Naive thymus-derived CD4-positive, alpha-beta T cell (primary cell): ENCODE data around the gene SPRTN. TPM values are rescaled to one million over a fixed set of nuclear protein-coding genes. Genes with fewer than 3 reads are reported as not detected.

ENCODE experiments used
- ATAC-seq: fragments of 150-1000 bp; cut with Tn5 transposase; 2 replicates; pipeline ENCODE4 v1.10.0; 2021; ENCODE audit warnings: mild to moderate bottlenecking, moderate library complexity
- CTCF ChIA-PET: fragments of 350-600 bp; sonication (Branson Sonifier 250); formaldehyde crosslinking; loops from one replicate; lab custom pipeline; 2021; ENCODE audit warnings: antibody characterized with exemption; lab: Charles Lee
- POLR2A ChIA-PET: fragments of 350-600 bp; sonication (Branson Sonifier 250); formaldehyde crosslinking; loops from one replicate; lab custom pipeline; 2021; ENCODE audit warnings: antibody characterized with exemption, inconsistent platforms; lab: Charles Lee
- DNase-seq, 9 donors: peaks; one replicate each; pipeline versions ENCODE4 v3.0.0 to v3.0.0-alpha.2; 2020 to 2022; ENCODE audit warnings: mixed read lengths in 1 of 9
- H3K27ac ChIP-seq: one replicate; pipeline ENCODE4 v1.7.0; 2013; ENCODE audit warnings: mild to moderate bottlenecking, low read depth, low read length, moderate library complexity
- H3K27me3 ChIP-seq, 2 donors: one replicate each; pipeline ENCODE4 v1.7.0; 2013; ENCODE audit warnings: low read length in 2 of 2, mild to moderate bottlenecking in 2 of 2, moderate library complexity in 2 of 2; ENCODE audit not compliant: control insufficient read depth in 2 of 2, insufficient read depth in 2 of 2
- H3K36me3 ChIP-seq, 3 experiments: 1 replicate in 2 of 3; 2 replicates in 1 of 3; pipeline ENCODE4 v1.7.0; 2013; ENCODE audit warnings: low read length in 3 of 3, mild to moderate bottlenecking in 3 of 3, moderate library complexity in 1 of 3; ENCODE audit not compliant: insufficient read depth in 3 of 3, control insufficient read depth in 2 of 3
- H3K4me1 ChIP-seq, 2 donors: one replicate each; pipeline ENCODE4 v1.7.0; 2013; ENCODE audit warnings: low read length in 2 of 2, mild to moderate bottlenecking in 2 of 2, moderate library complexity in 1 of 2; ENCODE audit not compliant: control insufficient read depth in 2 of 2, insufficient read depth in 2 of 2
- H3K4me3 ChIP-seq: 2 replicates; pipeline ENCODE4 v1.7.0; 2013; ENCODE audit warnings: mild to moderate bottlenecking, low read length
- H3K9me3 ChIP-seq, 3 experiments: 1 replicate in 2 of 3; 2 replicates in 1 of 3; pipeline ENCODE4 v1.7.0; 2013; ENCODE audit warnings: low read length in 3 of 3; ENCODE audit not compliant: control insufficient read depth in 2 of 3
- H3K27ac Mint-ChIP-seq, 9 donors: one replicate each; pipeline ENCODE4 v1.8.0; 2020 to 2022; ENCODE audit warnings: mixed read lengths in 9 of 9, mild to moderate bottlenecking in 8 of 9, moderate library complexity in 5 of 9, inconsistent platforms in 2 of 9
- H3K27me3 Mint-ChIP-seq, 5 donors: one replicate each; pipeline ENCODE4 v1.8.0; 2021 to 2022; ENCODE audit warnings: mixed read lengths in 5 of 5, mild to moderate bottlenecking in 1 of 5
- H3K36me3 Mint-ChIP-seq, 5 donors: one replicate each; pipeline ENCODE4 v1.8.0; 2020 to 2022; ENCODE audit warnings: mixed read lengths in 5 of 5, mild to moderate bottlenecking in 3 of 5, inconsistent platforms in 1 of 5
- H3K4me1 Mint-ChIP-seq, 7 donors: one replicate each; pipeline ENCODE4 v1.8.0; 2020 to 2022; ENCODE audit warnings: mixed read lengths in 7 of 7, mild to moderate bottlenecking in 3 of 7, inconsistent platforms in 1 of 7
- H3K4me3 Mint-ChIP-seq, 10 donors: one replicate each; pipeline ENCODE4 v1.8.0; 2020 to 2022; ENCODE audit warnings: mild to moderate bottlenecking in 10 of 10, mixed read lengths in 10 of 10, moderate library complexity in 6 of 10, inconsistent platforms in 2 of 10
- H3K9me3 Mint-ChIP-seq, 11 donors: one replicate each; pipeline ENCODE4 v1.8.0; 2020 to 2022; ENCODE audit warnings: mixed read lengths in 11 of 11, mild to moderate bottlenecking in 4 of 11, inconsistent platforms in 1 of 11, moderate library complexity in 1 of 11
- intact Hi-C, 2 donors: fragments of 100-400 bp; cut with micrococcal nuclease; formaldehyde crosslinking; loops; one replicate each; pipeline ENCODE4 v1.15.1; 2023
- polyA plus RNA-seq, 2 donors: library from polyadenylated mRNA; unstranded; fragments of 300-500 nt; fragmentation: Illumina TruSeq; gene quantifications; one replicate each; pipeline ENCODE4 v1.2.3, GENCODE V29; 2021
- total RNA-seq, 6 experiments: library from RNA in 5 of 6; stranded (reverse) in 5 of 6; gene quantifications; 1 replicate in 5 of 6; 2 replicates in 1 of 6; pipeline ENCODE4 v1.2.3 and lab custom pipeline; 2021 to 2026

Gene SPRTN
- total and polyA plus RNA-seq, 7 experiments from 2014 or later = 12.5 to 25.7 (median 17.0) TPM

GRCh38 chr1:231354330-231355020 lies 16.4 kb downstream of the SPRTN start:
- Mint-ChIP-seq H3K4me1 (peaks cover 0 to 12% (median 7%) of the 10 kb centered on the region in 7 donors), H3K27me3 (no peaks in the 10 kb centered on the region), H3K36me3 (peaks cover 8 to 27% (median 11%) of the 10 kb centered on the region in 5 donors), H3K27ac (peak overlapping the region in 1 of 9 donors; percentile 18), H3K4me3 (no peak overlapping the region), H3K9me3 (no peaks in the 10 kb centered on the region)
- no peak for ATAC-seq
- DNase-seq = no peak
- CTCF ChIA-PET = interaction anchor here (0.6 kb wide), 1 partner anchor 224 kb away, joined by 3 read pairs; no protein-coding TSS in a partner anchor
- peaks cover 0 to 3% of the 10 kb centered on the region in 2 donors for H3K4me1 ChIP-seq
- intact Hi-C loops = loop anchor here (5.0 kb wide), 4 partner anchors 68 to 1273 kb away; partner anchors contain the start of genes EGLN1 (in 1 of the 2) and TSNAX (in 1 of the 2)
- POLR2A ChIA-PET = interaction anchor here (0.7 to 0.8 kb wide), 2 partner anchors 16 to 86 kb away, joined by 3 read pairs; partner anchors contain the start of gene SPRTN
- no peak overlapping the region for H3K27ac ChIP-seq
- H3K4me3 ChIP-seq = no peak overlapping the region
- H3K36me3 ChIP-seq = peaks cover 0 to 22% (median 17%) of the 10 kb centered on the region in 3 experiments
- H3K27me3 ChIP-seq = no peaks in the 10 kb centered on the region
- H3K9me3 ChIP-seq = no peaks in the 10 kb centered on the region

- no peaks in the 10 kb centered on the region for H3K27me3 Mint-ChIP-seq
- Histone ChIP-seq H3K4me3 (no peak overlapping the region), H3K4me1 (peaks cover 0 to 3% of the 10 kb centered on the region in 2 donors), H3K36me3 (peaks cover 0 to 22% (median 17%) of the 10 kb centered on the region in 3 experiments), H3K9me3 (no peaks in the 10 kb centered on the region), H3K27ac (no peak overlapping the region), H3K27me3 (no peaks in the 10 kb centered on the region)
- H3K27ac Mint-ChIP-seq = peak overlapping the region in 5 of 9 donors; percentile 5 to 69 (median 30)
- intact Hi-C loops = loop anchor here (5.0 kb wide), 4 partner anchors 67 to 1272 kb away; partner anchors contain the start of genes EGLN1 (in 1 of the 2) and TSNAX (in 1 of the 2)
- H3K4me3 Mint-ChIP-seq = no peak overlapping the region
- no peaks in the 10 kb centered on the region for H3K9me3 Mint-ChIP-seq
- ChIA-PET POLR2A (no interaction called here), CTCF (interaction anchor here (1.2 kb wide), 1 partner anchor 246 kb away, joined by 5 read pairs; no protein-coding TSS in a partner anchor)
- ATAC-seq (no peak), DNase-seq (no peak)
- H3K4me1 Mint-ChIP-seq = peaks cover 0 to 15% (median 7%) of the 10 kb centered on the region in 7 donors
- peaks cover 8 to 25% (median 10%) of the 10 kb centered on the region in 5 donors for H3K36me3 Mint-ChIP-seq
These were observed 17.1 kb downstream of the SPRTN start for GRCh38 chr1:231355171-231355570.

- Histone ChIP-seq H3K4me1 (peaks cover 0 to 3% of the 10 kb centered on the region in 2 donors), H3K27me3 (no peaks in the 10 kb centered on the region), H3K36me3 (peaks cover 0 to 12% (median 2%) of the 10 kb centered on the region in 3 experiments), H3K9me3 (no peaks in the 10 kb centered on the region), H3K27ac (no peak overlapping the region), H3K4me3 (no peak overlapping the region)
- ChIA-PET CTCF (interaction anchor here (0.5 to 1.7 kb wide), 18 partner anchors 11 to 254 kb away, joined by 3 to 13 read pairs (median 4); no protein-coding TSS in a partner anchor), POLR2A (interaction anchor here (0.6 kb wide), 1 partner anchor 189 kb away, joined by 3 read pairs; no protein-coding TSS in a partner anchor)
- no peak overlapping the region for H3K4me3 Mint-ChIP-seq
- DNase-seq = no peak
- H3K4me1 Mint-ChIP-seq = peaks cover 2 to 15% (median 7%) of the 10 kb centered on the region in 7 donors
- H3K36me3 Mint-ChIP-seq = peaks cover 3 to 22% (median 13%) of the 10 kb centered on the region in 5 donors
- no peak for ATAC-seq
- H3K27ac Mint-ChIP-seq = peak overlapping the region in 3 of 9 donors; percentile 25 to 63 (median 45)
- intact Hi-C loops = loop anchor here (2.0 to 5.0 kb wide), 6 partner anchors 18 to 1270 kb away; partner anchors contain the start of genes EGLN1 (in 1 of the 2), SPRTN (in 1 of the 2) and TSNAX (in 1 of the 2)
- H3K27me3 Mint-ChIP-seq = no peaks in the 10 kb centered on the region
- H3K9me3 Mint-ChIP-seq = no peaks in the 10 kb centered on the region
These were observed 19.2 kb downstream of the SPRTN start for GRCh38 chr1:231357187-231357772.

GRCh38 chr1:231357831-231358354 lies 19.8 kb downstream of the SPRTN start:
- H3K27ac Mint-ChIP-seq = peak overlapping the region in 7 of 9 donors; percentile 3 to 63 (median 27)
- DNase-seq = peak in 7 of 9 donors; percentile 36 to 64 (median 55)
- ATAC-seq = peak; percentile 91

GRCh38 chr1:231359113-231359512 lies 21.0 kb downstream of the SPRTN start:
- no peaks in the 10 kb centered on the region for H3K9me3 ChIP-seq
- H3K36me3 ChIP-seq = no peaks in the 10 kb centered on the region
- H3K27ac ChIP-seq = no peak overlapping the region
- ChIA-PET POLR2A (no interaction called here), CTCF (interaction anchor here (0.6 to 1.5 kb wide), 6 partner anchors 21 to 504 kb away, joined by 3 to 6 read pairs (median 4); no protein-coding TSS in a partner anchor)
- Mint-ChIP-seq H3K4me1 (peaks cover 2 to 16% (median 7%) of the 10 kb centered on the region in 7 donors), H3K36me3 (peaks cover 3 to 17% (median 8%) of the 10 kb centered on the region in 5 donors), H3K27ac (peak overlapping the region in 3 of 9 donors; percentile 44 to 84 (median 47)), H3K9me3 (no peaks in the 10 kb centered on the region), H3K27me3 (no peaks in the 10 kb centered on the region), H3K4me3 (no peak overlapping the region)
- intact Hi-C loops = loop anchor here (2.0 to 5.0 kb wide), 5 partner anchors 63 to 1268 kb away; partner anchors contain the start of genes EGLN1 (in 1 of the 2) and TSNAX (in 1 of the 2)
- no peak overlapping the region for H3K4me3 ChIP-seq
- peaks cover 0 to 3% of the 10 kb centered on the region in 2 donors for H3K4me1 ChIP-seq
- peak; percentile 71 for ATAC-seq
- no peak for DNase-seq
- H3K27me3 ChIP-seq = no peaks in the 10 kb centered on the region

More at GRCh38 chr1:231357831-231358354, 19.8 kb downstream of the SPRTN start:
- Histone ChIP-seq H3K36me3 (peaks cover 0 to 6% (median 0%) of the 10 kb centered on the region in 3 experiments), H3K4me3 (no peak overlapping the region), H3K4me1 (peaks cover 0 to 3% of the 10 kb centered on the region in 2 donors), H3K9me3 (no peaks in the 10 kb centered on the region), H3K27me3 (no peaks in the 10 kb centered on the region), H3K27ac (no peak overlapping the region)
- H3K4me1 Mint-ChIP-seq = peaks cover 2 to 15% (median 7%) of the 10 kb centered on the region in 7 donors
- POLR2A ChIA-PET = interaction anchor here (0.7 kb wide), 2 partner anchors 15 to 33 kb away, joined by 6 to 7 read pairs; no protein-coding TSS in a partner anchor
- no peak overlapping the region for H3K4me3 Mint-ChIP-seq
- intact Hi-C loops = loop anchor here (1.0 to 5.0 kb wide), 11 partner anchors 19 to 1269 kb away; partner anchors contain the start of genes EGLN1 (in 2 of the 2), SPRTN (in 1 of the 2) and TSNAX (in 1 of the 2)
- CTCF ChIA-PET = interaction anchor here (0.5 to 1.7 kb wide), 16 partner anchors 12 to 251 kb away, joined by 3 to 13 read pairs (median 4); no protein-coding TSS in a partner anchor
- H3K27me3 Mint-ChIP-seq = no peaks in the 10 kb centered on the region
- H3K36me3 Mint-ChIP-seq = peaks cover 3 to 18% (median 11%) of the 10 kb centered on the region in 5 donors
- no peaks in the 10 kb centered on the region for H3K9me3 Mint-ChIP-seq
